Measurements from ENCODE around the gene MAPRE2.

DNA sequence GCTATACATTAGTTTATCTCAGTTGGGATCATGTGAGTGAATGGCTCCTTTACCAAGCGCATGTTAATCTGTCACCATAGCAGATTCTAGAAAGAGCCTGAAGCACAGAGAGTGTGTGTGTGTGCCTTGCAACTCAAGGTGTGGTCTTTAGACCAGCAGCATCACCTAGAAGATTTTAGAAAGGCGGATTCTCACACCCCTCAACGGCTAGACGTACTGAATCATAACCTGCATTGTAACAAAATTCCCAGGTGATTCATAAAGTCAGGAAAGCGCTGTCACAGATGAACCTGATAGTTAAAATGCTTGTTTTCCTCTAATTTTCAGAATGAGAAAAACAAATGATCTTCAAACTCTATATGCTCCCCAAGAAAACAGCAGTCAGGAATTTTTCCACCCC is 45.5 kb upstream of the MAPRE2 start:
- TF ChIP-seq, protein P1, sequence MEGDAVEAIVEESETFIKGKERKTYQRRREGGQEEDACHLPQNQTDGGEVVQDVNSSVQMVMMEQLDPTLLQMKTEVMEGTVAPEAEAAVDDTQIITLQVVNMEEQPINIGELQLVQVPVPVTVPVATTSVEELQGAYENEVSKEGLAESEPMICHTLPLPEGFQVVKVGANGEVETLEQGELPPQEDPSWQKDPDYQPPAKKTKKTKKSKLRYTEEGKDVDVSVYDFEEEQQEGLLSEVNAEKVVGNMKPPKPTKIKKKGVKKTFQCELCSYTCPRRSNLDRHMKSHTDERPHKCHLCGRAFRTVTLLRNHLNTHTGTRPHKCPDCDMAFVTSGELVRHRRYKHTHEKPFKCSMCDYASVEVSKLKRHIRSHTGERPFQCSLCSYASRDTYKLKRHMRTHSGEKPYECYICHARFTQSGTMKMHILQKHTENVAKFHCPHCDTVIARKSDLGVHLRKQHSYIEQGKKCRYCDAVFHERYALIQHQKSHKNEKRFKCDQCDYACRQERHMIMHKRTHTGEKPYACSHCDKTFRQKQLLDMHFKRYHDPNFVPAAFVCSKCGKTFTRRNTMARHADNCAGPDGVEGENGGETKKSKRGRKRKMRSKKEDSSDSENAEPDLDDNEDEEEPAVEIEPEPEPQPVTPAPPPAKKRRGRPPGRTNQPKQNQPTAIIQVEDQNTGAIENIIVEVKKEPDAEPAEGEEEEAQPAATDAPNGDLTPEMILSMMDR (IDR thresholded peaks at IDR 0.05), result no peak
- TF ChIP-seq POLR2A (IDR thresholded peaks at IDR 0.05), result no peak
